HG03469 (cell line): ENCODE results near the gene CYLD.

ENCODE experiments used
- ATAC-seq: cut with Tn5 transposase; IDR thresholded peaks from one replicate; pipeline ENCODE4 v1.9.1; 2021; ENCODE audit warnings: mild to moderate bottlenecking, moderate library complexity, moderate number of reproducible peaks; ENCODE audit not compliant: unreplicated experiment

CYLD gene

GRCh38 chr16:50814541-50814940 lies 72.7 kb downstream of the CYLD start:
- ATAC-seq, result no peak

GRCh38 chr16:50815382-50815781 lies 73.5 kb downstream of the CYLD start:
- no peak for ATAC-seq

- ATAC-seq, result no peak
Measured at GRCh38 chr16:50816901-50817555, 75.1 kb downstream of the CYLD start.

DNA sequence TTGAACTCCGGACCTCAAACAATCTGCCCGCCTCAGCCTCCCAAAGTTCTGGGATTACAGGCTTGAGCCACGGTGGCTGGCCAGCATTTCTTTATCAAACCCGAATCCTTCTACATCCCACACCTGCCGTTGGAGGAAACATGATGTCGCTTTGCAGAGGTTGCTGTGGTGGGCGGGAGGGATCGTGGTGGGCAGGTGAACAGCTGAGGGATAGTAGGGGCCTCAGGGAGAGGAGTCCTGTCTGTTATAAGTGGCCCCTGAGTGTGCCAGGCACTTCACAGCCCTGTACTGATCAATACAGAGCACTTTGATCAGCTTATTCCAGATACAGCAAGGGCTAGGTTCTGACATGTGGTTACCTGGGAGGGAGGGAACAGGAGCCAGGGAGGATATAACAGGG lies 76.5 kb downstream of the CYLD start:
- no peak for ATAC-seq

GRCh38 chr16:50819706-50820105 lies 77.8 kb downstream of the CYLD start:
- no peak for ATAC-seq

GRCh38 chr16:50820225-50820624 lies 78.3 kb downstream of the CYLD start:
- ATAC-seq, result no peak

DNA sequence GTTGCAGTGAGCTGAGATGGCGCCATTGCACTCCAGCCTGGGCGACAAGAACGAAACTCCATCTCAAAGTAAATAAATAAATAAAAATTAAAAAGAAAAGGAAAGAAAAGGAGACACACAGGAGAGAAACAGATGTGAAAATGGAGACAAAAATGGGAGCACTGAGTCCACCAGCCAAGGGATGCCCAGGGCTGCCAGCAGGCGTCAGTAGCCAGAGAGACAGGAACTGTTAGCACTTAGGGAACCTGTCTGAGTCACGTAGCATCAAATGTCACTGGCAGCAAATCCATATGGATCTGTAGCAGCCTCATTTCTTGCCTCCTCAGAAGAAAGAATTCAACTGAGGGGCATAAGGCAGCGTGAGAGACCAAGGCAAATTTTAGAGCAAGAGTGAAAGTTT lies 79.7 kb downstream of the CYLD start:
- ATAC-seq, result no peak

DNA sequence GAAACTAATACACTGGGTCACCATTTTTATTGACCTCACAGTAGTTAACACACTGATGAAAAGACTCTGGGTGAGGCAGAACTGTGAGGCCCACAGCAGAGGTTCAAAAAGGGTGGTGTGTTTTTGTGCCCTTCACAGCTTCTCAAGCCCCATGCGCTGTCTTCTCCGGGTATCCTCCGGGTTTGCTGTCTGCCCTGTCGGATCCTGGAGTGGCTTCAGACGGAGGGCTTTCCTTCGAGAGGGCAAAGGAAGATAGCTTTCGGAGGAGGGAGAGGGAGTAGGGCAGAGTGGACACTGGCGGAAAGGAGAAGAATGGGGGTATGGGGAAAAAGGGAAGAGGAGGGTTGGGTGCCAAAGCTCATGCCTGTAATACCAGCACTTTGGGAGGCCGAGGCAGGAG lies 80.8 kb downstream of the CYLD start:
- ATAC-seq, result no peak

DNA sequence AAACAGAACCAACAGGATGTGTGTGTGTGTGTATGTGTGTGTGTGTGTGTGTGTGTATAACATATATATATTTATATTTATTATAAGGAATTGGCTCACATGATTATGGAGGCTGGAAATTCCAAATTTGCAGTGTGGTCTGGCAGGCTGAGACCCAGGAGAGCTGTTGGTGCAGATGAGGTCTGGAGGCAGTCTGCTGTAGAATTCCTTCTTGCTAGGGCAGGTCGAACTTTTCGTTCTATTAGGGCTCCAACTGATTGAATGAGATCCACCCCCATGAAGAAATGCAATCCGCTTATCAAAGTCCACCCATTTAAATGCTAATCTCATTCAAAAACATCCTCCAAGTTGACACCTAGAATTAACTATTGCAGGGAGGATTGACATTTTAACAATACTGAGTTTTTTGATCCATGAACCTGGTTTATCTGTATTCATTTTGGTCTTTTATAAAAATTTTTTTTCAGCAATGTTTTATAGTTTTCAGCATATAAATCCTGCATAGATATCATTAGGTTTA lies 85.0 kb downstream of the CYLD start:
- no peak for ATAC-seq

GRCh38 chr16:50828164-50828702 lies 86.3 kb downstream of the CYLD start:
- no peak for ATAC-seq

- ATAC-seq, result no peak
Measured at GRCh38 chr16:50830698-50831097, 88.8 kb downstream of the CYLD start.

DNA sequence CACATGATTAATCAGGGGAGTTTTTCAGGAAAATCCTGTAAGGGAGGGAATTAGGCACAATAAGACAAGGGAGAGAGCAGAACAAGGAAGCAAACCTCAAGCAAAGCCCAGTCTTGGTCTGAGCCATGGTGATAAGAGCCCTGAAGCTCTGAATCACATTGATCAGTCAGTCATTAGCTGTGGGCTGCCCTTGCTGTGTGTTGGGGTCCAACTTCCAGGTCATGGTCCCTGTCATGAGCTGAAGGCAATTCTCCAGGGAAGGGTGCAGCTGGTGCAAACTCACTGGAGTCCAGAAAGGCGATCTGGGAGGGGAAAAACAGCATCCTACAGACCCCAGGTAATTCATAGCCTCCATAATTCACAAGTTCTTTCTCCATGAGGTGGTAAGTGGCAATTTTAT lies 89.9 kb downstream of the CYLD start:
- no peak for ATAC-seq

GRCh38 chr16:50833929-50834328 lies 92.0 kb downstream of the CYLD start:
- ATAC-seq, result no peak

- ATAC-seq, result no peak
Measured at GRCh38 chr16:50834701-50835100, 92.8 kb downstream of the CYLD start.

DNA sequence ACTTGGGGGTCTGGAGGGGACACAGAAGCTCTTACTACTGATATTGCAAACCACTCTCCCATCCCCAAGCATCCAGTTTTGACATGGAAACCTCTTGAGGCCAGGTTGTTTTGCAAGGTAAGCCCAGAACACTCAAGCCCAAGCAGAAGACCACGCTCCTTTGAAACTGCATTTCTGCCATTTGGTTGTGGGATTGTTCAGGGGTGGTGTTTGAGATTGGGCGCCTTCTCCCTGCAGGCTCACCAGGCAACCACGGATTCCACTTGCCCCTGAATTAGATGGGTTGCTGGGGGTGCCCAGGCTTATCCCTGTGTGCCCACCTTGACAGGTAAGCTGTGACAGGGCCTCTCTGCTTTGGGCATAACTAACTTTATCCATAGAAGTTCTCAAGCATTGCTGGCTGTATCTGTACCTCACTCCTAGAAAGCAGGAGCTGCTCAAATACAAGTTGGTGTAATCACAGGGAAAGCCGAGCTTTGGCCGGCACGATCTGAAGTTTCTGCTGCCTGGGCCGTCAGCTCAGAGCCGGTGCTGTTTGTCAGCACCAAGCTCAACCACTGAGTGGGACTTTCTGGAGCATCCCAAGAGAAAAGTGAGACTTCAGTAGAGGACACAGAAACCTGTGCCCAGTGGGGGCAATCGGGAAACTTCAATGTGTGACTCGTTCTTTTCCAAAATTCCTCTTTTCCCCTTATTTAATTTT lies 93.6 kb downstream of the CYLD start:
- ATAC-seq, result no peak

GRCh38 chr16:50836121-50836621 lies 94.3 kb downstream of the CYLD start:
- ATAC-seq, result no peak

GRCh38 chr16:50837324-50837723 lies 95.4 kb downstream of the CYLD start:
- ATAC-seq, result no peak

DNA sequence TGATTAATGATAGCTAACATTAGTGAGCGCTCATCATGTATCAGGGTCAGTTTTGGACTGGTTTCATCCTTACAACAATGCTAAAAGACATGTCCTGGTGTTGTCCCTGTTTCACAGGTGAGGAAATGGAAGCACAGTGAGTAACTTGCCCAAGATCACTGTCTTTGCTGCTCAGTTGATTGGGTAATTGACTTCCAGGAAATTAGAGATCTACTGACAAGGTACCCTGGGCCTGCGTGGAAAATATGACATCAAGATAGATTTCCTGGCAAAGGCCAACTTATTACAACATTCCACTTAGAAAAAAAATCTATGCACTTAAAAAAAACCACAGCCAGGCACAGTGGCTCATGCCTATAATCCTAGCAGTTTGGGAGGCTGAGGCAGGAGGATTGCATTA lies 96.3 kb downstream of the CYLD start:
- no peak for ATAC-seq

- ATAC-seq, result no peak
Measured at GRCh38 chr16:50838885-50839284, 97.0 kb downstream of the CYLD start.

DNA sequence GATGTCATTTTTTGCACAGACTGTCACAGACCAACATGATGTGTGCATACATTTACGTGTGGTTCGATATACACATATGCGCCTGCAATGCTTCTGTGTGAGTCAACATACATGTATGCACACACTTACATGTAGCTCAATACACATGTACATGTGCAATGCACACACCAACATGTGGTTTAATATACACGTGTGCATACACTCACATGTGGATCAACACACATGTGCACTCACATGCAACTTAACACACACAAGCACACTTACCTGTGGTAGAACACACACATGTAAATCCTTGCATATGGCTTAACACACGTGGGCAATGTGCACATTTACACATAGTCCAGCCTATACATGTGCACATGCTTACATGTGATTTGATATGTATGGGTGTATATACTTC lies 97.5 kb downstream of the CYLD start:
- ATAC-seq, result no peak

- no peak for ATAC-seq
Measured at GRCh38 chr16:50839920-50840729, 98.2 kb downstream of the CYLD start.
